ENCODE results near the gene BBIP1. TPM values are rescaled to one million over a fixed set of nuclear protein-coding genes. Genes with fewer than 3 reads are reported as not detected.

The BBIP1 gene
- total RNA-seq, 3 donors from 2014 or later = 20.0 to 35.0 (median 23.6) TPM

DNA sequence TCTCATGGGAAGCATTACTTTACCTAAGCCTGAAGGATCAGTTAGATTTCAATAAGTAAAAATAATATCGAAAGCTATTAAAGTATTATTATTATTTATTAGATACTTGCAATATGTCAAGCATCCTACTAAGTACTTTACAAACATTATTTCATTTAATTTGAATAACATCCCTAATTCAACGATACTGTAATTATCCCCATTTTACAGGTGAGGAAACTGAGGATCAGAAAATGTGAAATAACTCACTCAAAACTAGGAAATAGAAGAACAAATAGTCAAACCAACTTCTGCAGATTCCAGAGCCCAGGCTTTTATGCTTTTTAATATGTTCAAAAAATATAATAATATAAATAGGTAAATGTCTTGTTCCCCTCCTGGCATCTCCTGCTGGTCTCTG, 57.5 kb downstream of the BBIP1 start:
- no peaks in the 10 kb centered on the region for H3K36me3 ChIP-seq
- no peaks in the 10 kb centered on the region for H3K27me3 ChIP-seq
- no peak overlapping the region for H3K4me3 ChIP-seq
- intact Hi-C loops (cut with DNase I; ENCODE audit: low total_unique reads) = no loop called here
- no peak for TF ChIP-seq POLR2A (IDR thresholded peaks at IDR 0.05)
- TF ChIP-seq, protein P1, sequence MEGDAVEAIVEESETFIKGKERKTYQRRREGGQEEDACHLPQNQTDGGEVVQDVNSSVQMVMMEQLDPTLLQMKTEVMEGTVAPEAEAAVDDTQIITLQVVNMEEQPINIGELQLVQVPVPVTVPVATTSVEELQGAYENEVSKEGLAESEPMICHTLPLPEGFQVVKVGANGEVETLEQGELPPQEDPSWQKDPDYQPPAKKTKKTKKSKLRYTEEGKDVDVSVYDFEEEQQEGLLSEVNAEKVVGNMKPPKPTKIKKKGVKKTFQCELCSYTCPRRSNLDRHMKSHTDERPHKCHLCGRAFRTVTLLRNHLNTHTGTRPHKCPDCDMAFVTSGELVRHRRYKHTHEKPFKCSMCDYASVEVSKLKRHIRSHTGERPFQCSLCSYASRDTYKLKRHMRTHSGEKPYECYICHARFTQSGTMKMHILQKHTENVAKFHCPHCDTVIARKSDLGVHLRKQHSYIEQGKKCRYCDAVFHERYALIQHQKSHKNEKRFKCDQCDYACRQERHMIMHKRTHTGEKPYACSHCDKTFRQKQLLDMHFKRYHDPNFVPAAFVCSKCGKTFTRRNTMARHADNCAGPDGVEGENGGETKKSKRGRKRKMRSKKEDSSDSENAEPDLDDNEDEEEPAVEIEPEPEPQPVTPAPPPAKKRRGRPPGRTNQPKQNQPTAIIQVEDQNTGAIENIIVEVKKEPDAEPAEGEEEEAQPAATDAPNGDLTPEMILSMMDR (IDR thresholded peaks at IDR 0.05) = no peak
- no peak for TF ChIP-seq POLR2AphosphoS5 (IDR thresholded peaks at IDR 0.05)
- H3K9me3 ChIP-seq = no peaks in the 10 kb centered on the region
- peak overlapping the region; percentile 79 to 85 for H3K27ac ChIP-seq
- DNase-seq (ENCODE audit: low spot score in 2 of 2) = no peak
- H3K4me1 ChIP-seq = peaks cover 8 to 34% of the 10 kb centered on the region in 2 donors

DNA sequence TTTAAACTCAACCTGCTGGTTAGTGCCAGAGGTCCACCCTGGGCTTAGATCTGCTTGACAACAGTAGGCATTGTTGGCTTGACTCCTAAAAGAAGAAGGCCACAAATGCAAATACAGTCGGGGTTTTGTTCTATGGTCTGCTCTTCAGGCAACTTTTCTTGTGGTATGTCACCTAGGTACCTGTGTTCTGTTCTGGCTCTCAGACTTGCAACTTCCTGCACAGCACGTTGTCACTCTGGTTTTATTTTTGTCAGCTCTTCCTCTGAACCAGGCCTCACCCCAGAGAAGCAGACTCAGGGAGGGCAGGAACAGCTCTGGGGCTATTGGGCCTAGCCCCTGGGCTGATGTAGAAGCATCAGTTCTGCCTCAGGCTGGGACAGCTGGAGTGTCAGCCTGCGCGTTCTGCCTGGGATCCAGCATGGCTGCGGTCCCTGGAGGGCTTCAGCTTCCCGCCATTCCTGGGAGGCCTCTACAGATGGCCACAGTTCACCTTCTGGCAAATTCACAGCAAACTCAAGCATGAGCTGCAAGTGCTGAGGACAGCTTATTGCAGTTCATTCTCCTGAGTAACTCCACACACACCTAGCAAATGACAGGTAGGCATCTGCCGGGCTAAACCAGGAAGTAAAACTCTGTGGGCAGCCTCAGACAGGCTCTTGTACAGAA, 58.3 kb downstream of the BBIP1 start:
- TF ChIP-seq POLR2AphosphoS5 (IDR thresholded peaks at IDR 0.05) = no peak
- TF ChIP-seq, protein P1 (IDR thresholded peaks at IDR 0.05) = no peak
- no peak for TF ChIP-seq POLR2A (IDR thresholded peaks at IDR 0.05)
- Histone ChIP-seq H3K36me3 (no peaks in the 10 kb centered on the region), H3K4me3 (no peak overlapping the region), H3K4me1 (peaks cover 8 to 27% of the 10 kb centered on the region in 2 donors), H3K27ac (peak overlapping the region; percentile 79 to 85), H3K9me3 (no peaks in the 10 kb centered on the region), H3K27me3 (no peaks in the 10 kb centered on the region)
- intact Hi-C loops (cut with DNase I; ENCODE audit: low total_unique reads) = no loop called here
- no peak for DNase-seq (ENCODE audit: low spot score in 2 of 2)

DNA sequence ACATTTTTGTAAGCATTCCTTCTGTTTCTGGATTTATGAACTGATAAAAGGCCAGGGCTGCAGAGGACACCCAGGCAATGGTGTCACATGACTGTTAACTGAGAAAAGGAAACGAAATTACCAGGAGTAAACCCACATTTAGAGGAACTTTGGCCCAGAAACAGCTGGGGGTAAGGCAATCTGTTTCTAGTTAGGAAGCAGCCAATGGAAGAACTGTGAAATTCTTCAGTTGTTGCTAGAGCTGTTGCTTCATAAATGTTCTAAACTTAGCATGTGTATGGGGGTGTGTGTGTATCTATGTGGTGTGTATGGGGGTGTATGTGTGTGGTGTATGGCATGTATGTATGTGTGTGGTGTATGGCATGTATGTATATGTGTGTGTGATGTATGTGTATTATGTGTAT, 59.0 kb downstream of the BBIP1 start:
- Histone ChIP-seq H3K4me3 (no peak overlapping the region), H3K4me1 (peaks cover 8 to 23% of the 10 kb centered on the region in 2 donors), H3K27ac (peak overlapping the region; percentile 79 to 85), H3K36me3 (no peaks in the 10 kb centered on the region), H3K27me3 (no peaks in the 10 kb centered on the region), H3K9me3 (no peaks in the 10 kb centered on the region)
- peak in 1 of 3 donors; percentile 24 for TF ChIP-seq POLR2AphosphoS5 (IDR thresholded peaks at IDR 0.05)
- TF ChIP-seq, protein P1 (IDR thresholded peaks at IDR 0.05) = no peak
- TF ChIP-seq POLR2A (IDR thresholded peaks at IDR 0.05) = no peak
- no peak for DNase-seq (ENCODE audit: low spot score in 2 of 2)
- intact Hi-C loops (cut with DNase I; ENCODE audit: low total_unique reads) = no loop called here

DNA sequence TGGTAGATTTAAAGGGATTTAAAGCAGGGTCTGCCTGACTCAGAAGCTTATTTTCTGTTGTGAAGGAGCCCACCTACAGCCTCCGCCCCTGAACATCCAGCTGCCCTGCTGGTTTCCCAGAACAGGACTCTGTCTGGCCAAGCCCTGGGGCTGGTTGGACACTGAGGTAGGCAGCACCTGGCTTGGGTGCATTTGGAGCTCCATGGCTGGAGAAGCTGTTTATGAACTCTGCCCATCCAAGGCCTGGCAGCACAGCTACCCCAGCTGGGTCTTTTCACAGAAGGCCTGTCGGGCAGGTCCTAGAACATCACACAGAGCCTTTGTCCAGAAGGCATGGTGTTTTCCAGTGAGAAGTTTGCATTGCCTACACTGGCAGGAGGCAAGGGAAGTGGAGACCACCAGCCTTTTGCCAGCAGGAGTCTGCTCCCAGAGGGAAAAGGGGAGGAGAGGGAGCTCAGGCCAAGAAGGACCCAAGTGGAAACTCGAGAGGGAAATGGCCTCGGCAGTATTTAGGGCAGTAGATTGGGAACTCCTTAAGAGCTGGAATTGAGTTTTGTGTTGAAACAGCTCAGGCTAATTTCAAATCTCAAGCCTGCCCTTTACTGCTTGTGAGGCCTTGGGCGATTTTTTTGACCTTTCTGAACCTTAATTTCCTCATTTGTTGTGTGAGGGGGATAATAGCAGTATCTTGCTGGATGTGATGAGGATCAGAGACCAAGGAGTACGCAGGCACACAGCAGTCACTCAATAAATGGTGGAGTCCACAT, 59.6 kb downstream of the BBIP1 start:
- Histone ChIP-seq H3K9me3 (no peaks in the 10 kb centered on the region), H3K36me3 (no peaks in the 10 kb centered on the region), H3K4me3 (no peak overlapping the region), H3K27me3 (no peaks in the 10 kb centered on the region), H3K27ac (peak overlapping the region; percentile 79 to 85), H3K4me1 (peaks cover 8 to 23% of the 10 kb centered on the region in 2 donors)
- TF ChIP-seq POLR2A (IDR thresholded peaks at IDR 0.05) (no peak), POLR2AphosphoS5 (IDR thresholded peaks at IDR 0.05) (no peak)
- TF ChIP-seq, protein P1 (IDR thresholded peaks at IDR 0.05) = no peak
- intact Hi-C loops (cut with DNase I; ENCODE audit: low total_unique reads) = no loop called here
- no peak for DNase-seq (ENCODE audit: low spot score in 2 of 2)
